GOT3 (cell line): ENCODE results near the gene PLCZ1.
"Not testable (repeated sequence)": the region's sequence is repeated elsewhere in the genome, so short reads cannot be mapped to it uniquely, and the experiment has no call there.

ENCODE experiments used
- DNase-seq: peaks from one replicate; lab custom pipeline; 2025; ENCODE audit warnings: mixed read lengths; lab: John Stamatoyannopoulos, UW

Gene PLCZ1

GRCh38 chr12:18703911-18704310 lies 33.9 kb downstream of the PLCZ1 start:
- no peak for DNase-seq

- no peak for DNase-seq
Observed at GRCh38 chr12:18703321-18703720, 34.5 kb downstream of the PLCZ1 start.

DNA sequence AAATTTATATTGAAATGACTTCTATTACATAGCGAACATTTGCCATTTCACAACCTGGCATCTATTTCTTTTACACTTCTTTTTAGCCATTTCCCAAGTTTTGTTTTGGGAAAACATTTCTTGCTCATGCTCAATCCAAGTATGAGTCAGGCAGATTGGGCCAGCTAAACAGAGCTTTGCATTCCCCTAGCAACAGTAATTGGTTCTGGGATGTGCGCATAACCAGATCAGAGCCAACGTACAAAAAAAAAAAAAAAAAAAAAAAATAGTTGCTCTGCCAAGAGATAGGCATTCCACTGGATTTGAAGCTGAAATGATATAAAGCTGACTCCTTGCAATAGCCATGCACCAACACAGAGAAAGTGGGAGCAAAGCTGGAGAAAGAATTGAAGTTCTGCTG lies 37.5 kb downstream of the PLCZ1 start:
- no peak for DNase-seq

- no peak for DNase-seq
Observed at GRCh38 chr12:18696971-18697602, 40.7 kb downstream of the PLCZ1 start.

GRCh38 chr12:18693986-18694385 lies 43.8 kb downstream of the PLCZ1 start:
- not testable (repeated sequence) for DNase-seq

DNA sequence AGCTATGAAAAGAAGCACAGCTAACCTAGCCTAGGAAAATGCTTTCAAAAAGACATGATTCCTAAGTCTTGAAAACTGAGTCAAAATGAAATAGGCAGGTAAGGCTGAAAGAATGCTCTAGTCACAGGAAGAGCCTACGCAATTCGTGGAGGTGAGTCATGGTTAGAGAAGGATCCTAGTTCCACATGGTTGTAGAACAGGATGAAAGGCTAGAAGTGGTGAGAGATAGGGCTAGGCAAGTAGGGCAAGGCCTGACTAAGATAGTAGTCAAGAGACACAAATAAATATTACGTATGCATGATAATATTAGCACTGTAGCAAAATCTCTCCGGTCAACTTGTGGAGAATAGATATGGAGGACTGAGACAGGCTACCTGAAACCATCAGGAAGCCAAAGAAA lies 47.2 kb downstream of the PLCZ1 start:
- no peak for DNase-seq

GRCh38 chr12:18689771-18690170 lies 48.0 kb downstream of the PLCZ1 start:
- DNase-seq: no peak

- no peak for DNase-seq
Observed at GRCh38 chr12:18684430-18684829, 53.4 kb downstream of the PLCZ1 start.

GRCh38 chr12:18683327-18684013 lies 54.3 kb downstream of the PLCZ1 start:
- no peak for DNase-seq

DNA sequence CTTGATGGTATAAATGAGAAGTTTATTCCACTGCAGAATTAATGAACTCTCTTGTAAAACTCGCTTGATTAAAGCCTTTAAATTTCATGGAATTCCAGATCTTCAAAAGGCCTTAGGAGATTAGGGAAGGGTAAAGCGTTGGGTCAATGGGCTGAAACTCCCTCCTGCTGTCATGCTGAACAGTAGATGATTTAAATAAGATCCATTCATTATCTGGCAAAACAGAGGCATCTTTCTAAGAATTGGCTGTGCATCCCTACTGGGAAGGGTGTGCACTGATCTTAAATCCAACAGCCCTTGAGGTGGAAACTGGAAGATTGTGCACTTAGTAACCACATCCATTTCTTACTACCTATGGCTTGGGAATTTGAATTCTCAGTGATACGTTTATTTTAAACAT lies 56.0 kb downstream of the PLCZ1 start:
- DNase-seq: no peak

GRCh38 chr12:18676996-18677588 lies 60.7 kb downstream of the PLCZ1 start:
- DNase-seq: no peak

DNA sequence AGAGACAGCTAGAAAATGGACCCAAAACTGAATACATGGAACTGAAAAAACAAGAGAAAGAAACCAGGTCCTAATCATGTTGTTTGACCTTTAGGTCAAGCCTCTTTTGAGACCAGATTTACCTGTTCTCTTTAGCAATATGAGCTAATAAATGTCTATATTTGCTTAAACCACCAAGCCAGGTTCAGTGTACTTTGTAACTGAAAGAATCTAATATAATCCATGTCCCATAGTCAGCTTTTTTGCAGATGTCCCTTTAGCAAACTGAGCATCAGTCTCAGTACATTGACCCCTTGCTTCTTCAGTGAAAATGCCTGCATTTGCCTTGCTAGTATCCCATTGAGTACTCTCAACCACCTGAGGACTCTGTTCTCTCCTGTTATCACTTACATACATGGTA lies 61.7 kb downstream of the PLCZ1 start:
- no peak for DNase-seq

DNA sequence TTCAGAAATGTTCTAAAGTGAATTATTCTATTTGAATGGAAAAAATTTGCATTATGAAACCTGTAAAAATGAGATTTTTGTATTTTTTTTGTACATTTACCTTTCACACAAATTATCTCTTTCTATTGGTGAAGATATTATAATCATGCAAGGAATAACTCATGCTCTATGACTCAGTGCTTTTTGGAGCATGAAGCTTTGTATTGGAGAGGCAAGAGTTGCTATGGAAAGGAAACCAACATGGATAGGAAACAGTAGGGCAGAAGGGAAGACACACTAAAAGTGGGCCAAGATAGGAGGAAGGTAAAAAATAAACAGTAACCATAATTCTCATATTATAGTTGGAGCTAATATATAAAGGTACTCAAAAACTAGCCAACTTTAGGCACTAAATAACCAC lies 79.0 kb downstream of the PLCZ1 start:
- DNase-seq: no peak

GRCh38 chr12:18658179-18658578 lies 79.6 kb downstream of the PLCZ1 start:
- DNase-seq: no peak

- no peak for DNase-seq
Observed at GRCh38 chr12:18655351-18655750, 82.5 kb downstream of the PLCZ1 start.

GRCh38 chr12:18653465-18653864 lies 84.3 kb downstream of the PLCZ1 start:
- DNase-seq: no peak

DNA sequence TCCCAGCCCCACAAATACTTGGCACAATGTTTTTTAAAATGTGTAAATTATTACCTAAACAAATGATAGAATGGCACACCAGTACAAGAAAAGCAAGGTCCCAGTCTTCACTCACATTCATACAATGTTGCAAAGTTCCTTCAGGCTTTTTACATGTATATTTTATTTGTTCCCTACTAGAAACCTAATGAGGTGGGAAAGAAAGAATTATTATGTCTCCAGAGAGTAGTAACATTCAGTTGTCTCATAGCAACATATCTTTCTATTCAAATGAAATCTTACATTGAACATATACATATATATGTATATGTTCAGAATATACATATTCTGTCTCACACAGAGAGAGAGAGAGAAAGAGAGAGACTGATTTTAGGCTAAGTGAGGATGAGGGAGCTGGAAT lies 85.2 kb downstream of the PLCZ1 start:
- no peak for DNase-seq

DNA sequence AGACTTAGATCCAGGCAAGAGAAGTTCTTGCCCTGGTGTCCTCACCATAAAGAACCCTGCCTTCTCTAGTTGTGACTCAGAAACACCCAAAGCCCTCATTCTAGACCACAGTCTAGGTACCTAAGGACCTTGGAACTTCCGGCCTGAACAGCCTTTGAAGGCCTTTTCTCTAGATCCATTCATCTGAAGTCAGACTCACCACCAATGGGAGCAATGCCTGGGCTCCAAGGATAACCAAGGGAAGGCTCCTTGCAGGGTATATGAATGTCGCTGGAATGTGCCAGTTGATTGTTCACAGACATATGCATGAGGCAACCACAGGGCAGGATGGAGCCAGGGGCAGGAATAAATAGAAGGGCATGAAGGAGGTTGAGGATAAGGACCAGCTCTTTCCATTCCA lies 86.3 kb downstream of the PLCZ1 start:
- DNase-seq: no peak

DNA sequence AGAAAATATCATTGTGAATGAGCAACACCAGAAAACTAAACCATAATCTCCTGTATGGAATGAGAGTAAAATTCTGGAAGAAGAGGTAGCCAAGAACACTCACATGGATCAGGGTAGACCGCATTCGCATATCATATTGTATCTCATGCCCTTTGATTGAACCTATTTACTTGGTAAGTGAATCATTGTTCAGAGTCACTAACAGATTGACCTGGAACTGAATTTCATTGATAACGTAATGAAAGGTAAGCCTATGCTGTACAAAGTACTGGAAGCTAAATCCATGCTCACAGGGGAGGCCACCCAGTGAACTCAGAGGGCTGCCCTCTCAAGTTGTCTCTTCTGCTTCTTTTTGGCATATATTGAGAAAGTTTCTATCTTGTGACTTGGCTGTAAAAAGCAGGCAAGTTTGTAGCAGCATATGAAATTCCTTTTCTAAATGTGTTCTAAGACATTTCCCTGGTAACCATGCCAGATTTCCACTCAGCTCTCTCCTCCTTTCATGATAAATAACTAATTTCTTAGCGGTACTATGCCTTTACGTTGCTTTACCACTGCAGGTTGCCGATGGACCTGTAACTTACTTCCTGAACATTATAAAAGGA lies 91.4 kb downstream of the PLCZ1 start:
- DNase-seq: no peak

- DNase-seq: no peak
Observed at GRCh38 chr12:18644564-18644963, 93.2 kb downstream of the PLCZ1 start.

DNA sequence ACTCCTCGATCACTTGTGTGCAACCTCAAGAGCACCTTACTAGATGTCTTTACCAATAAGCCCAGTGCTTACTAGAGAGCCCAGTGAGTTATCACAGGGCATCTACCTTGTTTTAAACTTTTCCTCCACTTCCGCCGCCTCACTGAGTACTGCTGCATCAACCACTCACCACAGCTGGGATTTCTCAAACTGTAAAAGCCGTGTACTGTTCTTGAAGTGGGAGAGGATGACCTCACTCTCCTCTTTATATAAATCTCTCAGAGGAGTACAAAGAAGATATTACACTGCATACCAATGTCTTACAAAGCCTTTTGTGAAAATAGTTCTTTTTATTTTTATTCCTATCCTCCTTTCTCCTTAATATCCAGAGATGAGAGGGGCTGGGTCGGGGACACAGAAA lies 94.1 kb downstream of the PLCZ1 start:
- no peak for DNase-seq

- no peak for DNase-seq
Observed at GRCh38 chr12:18640321-18640955, 97.4 kb downstream of the PLCZ1 start.

- DNase-seq: no peak
Observed at GRCh38 chr12:18634382-18634781, 103.4 kb downstream of the PLCZ1 start.
